Frontal cortex (tissue), 4 donors: ENCODE data around the gene TCF7L2. TPM values are rescaled to one million over a fixed set of nuclear protein-coding genes. Genes with fewer than 3 reads are reported as not detected.

Experiments
- DNase-seq, 2 donors: peaks; one replicate each; pipeline ENCODE4 v3.0.0; 2012; ENCODE audit warnings: low spot score in 2 of 2
- FAIRE-seq: peaks from 2 replicates; lab custom pipeline; 2012; peaks lifted over from hg19 to GRCh38; lab: Jason Lieb, UNC
- total RNA-seq: library from RNA; depleted of rRNA; stranded (reverse); fragments of >200 nt; gene quantifications from one replicate; pipeline ENCODE4 v1.2.3, GENCODE V29; 2014
- donor health status: control.
- donor health status: control.
- donor health status: control.

The TCF7L2 gene
- total RNA-seq, 1 donor from 2014 or later, result 0.82 TPM

GRCh38 chr10:112961609-112962008 lies 11.6 kb downstream of the TCF7L2 start:
- FAIRE-seq, result no peak

GRCh38 chr10:112962343-112962742 lies 12.3 kb downstream of the TCF7L2 start:
- DNase-seq (no peak), FAIRE-seq (no peak)

More at GRCh38 chr10:112961609-112962008, 11.6 kb downstream of the TCF7L2 start:
- DNase-seq, result no peak

DNA sequence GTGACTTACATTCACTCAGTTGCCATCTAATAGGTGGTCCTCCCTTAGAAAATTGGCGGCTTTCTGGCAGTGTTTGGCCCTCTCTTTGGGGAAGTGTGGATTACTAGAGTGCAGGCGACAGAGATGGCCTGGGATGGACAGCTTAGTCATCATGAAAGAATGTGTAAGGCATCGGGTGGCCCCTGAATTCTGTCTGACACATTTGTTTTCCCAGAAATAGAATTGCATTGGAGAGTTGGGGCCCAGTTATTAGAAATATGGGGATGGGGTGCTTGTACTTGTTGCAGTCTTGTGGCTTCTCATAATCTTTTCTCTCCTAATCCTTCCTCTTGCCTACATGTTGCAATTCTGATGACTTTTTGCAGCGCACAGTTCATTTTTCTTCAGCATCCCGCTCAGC lies 13.8 kb downstream of the TCF7L2 start:
- FAIRE-seq, result no peak
- no peak for DNase-seq

DNA sequence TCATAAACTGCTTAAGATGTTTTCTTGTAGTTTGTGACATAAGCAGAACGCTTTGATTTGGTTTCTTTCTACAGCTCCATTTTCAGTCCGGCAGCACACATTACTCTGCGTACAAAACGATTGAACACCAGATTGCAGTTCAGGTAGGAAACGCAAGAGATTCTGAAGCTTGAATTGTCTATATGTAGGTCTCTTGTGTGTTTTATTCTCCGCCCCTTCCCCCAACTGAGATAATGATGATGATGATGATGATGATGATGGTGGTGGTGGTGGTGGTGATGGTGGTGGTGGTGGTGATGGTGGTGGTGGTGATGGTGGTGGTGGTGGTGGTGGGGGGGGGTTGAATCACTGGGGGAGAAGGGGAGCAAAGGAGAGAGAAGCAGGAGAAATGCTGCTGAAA lies 14.4 kb downstream of the TCF7L2 start:
- no peak for FAIRE-seq
- no peak for DNase-seq

- FAIRE-seq (no peak), DNase-seq (no peak)
Observed at GRCh38 chr10:112966194-112966855, 16.3 kb downstream of the TCF7L2 start.

- no peak for FAIRE-seq
- DNase-seq, result no peak
Observed at GRCh38 chr10:112967200-112967599, 17.2 kb downstream of the TCF7L2 start.

DNA sequence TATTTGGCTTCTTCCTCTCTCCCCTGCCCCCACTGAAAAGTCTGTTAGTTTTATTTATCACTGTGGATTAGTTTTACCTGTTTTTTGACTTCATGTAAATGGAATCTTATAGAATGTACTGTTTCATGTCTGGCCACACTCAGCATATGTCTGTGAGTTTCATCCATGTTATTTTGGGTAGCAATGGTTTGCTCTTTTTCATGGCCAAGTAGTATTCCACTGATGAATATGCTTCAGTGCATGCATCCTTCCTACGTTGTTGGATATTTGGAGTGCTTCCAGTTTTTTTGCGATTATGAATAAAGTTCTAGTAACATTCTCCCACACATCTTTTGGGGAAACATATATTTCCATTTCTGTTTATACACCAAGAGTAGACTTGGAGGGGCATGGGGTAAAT lies 19.1 kb downstream of the TCF7L2 start:
- FAIRE-seq, result no peak

GRCh38 chr10:112969542-112969941 lies 19.5 kb downstream of the TCF7L2 start:
- DNase-seq (no peak), FAIRE-seq (no peak)

More for the DNA sequence above, 19.1 kb downstream of the TCF7L2 start:
- DNase-seq, result no peak

GRCh38 chr10:112970021-112970420 lies 20.0 kb downstream of the TCF7L2 start:
- FAIRE-seq (no peak), DNase-seq (no peak)

- no peak for DNase-seq
- no peak for FAIRE-seq
Observed at GRCh38 chr10:112972606-112973005, 22.6 kb downstream of the TCF7L2 start.

- FAIRE-seq (no peak), DNase-seq (no peak)
Observed at GRCh38 chr10:112973046-112973445, 23.0 kb downstream of the TCF7L2 start.

DNA sequence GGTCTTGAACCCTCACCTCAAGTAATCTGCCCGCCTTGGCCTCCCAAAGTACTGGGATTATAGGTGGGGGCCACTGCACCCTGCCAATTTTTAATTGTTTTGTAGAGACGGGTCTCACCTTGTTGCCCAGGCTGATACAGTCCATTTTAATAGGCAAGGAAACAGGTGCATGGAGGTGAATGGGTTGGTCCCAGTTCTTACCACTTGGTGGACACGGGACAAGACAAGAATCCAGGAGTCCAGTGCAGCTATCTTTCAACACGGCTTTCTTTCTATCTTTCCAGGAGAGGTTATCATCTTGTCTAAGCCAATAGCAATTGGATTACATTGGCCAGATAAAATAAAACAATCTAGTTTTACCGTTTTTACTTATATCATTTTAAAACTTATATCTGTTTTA lies 23.8 kb downstream of the TCF7L2 start:
- FAIRE-seq (no peak), DNase-seq (no peak)

DNA sequence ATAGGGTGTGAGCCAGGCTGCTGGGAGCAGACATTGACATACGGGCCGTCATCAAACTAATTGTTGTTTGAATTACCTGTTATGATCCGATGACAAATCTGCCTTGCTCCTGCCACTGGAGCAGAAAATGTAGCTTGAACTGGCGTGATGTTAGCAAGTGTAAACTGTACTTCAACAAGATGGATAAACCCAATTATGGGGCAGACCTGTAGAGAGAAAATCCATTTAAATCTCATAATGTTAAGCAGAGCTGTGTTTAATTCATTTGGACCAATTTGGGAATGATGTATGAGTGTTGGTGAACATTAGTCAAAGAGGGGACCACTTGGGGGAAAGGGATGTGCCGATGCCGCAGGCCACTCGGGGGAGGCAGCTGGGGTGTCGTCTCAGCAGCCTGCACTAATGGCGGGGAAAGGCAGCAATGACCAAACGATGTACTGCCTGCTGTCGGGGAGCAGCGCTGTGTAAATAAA lies 27.4 kb downstream of the TCF7L2 start:
- DNase-seq, result no peak
- no peak for FAIRE-seq

- no peak for FAIRE-seq
Observed at GRCh38 chr10:112979927-112980326, 29.9 kb downstream of the TCF7L2 start.

DNA sequence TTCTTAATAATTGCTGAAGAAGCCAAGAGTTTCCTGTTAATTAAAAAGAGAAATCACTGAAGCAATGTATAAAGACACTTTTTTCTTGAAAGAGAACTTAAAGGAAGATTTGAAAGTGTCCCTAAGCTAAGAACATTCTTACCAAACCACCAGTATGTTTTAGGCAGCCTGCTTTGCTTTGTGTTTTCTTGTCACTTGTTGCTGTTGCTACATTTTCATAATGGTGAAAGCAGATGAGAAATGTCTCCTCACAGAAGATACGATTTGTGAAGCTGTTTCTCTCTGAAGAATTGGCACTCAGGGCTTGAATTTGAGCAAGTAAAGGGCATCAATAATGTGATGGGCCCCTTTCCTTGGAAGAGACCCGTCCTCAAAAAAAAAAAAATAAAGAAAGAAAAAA lies 30.9 kb downstream of the TCF7L2 start:
- DNase-seq, result no peak
- FAIRE-seq, result no peak

More at GRCh38 chr10:112979927-112980326, 29.9 kb downstream of the TCF7L2 start:
- DNase-seq, result no peak

GRCh38 chr10:112981553-112981952 lies 31.5 kb downstream of the TCF7L2 start:
- DNase-seq, result no peak
- no peak for FAIRE-seq

- FAIRE-seq, result no peak
Observed at GRCh38 chr10:112983444-112984056, 33.5 kb downstream of the TCF7L2 start.

DNA sequence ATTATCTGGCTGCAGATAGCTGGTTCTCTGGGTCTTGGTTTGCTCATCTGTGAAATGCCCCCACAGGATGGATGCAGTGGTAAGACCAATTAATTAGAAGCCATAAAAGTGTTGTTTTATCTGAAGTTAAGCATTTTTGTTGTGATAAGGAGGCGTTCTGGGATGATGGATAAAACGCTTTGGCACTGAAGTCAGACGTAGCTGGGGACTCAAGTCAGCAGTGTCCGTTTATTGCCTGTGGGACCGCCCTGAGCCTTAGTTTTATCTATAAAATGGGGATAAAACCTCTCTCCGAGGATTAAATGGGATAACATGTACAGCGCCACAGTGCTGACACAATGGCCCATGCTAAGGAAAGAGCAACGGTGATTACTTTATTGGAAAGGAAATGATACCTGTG lies 34.7 kb downstream of the TCF7L2 start:
- no peak for DNase-seq
- no peak for FAIRE-seq

More at GRCh38 chr10:112983444-112984056, 33.5 kb downstream of the TCF7L2 start:
- no peak for DNase-seq

DNA sequence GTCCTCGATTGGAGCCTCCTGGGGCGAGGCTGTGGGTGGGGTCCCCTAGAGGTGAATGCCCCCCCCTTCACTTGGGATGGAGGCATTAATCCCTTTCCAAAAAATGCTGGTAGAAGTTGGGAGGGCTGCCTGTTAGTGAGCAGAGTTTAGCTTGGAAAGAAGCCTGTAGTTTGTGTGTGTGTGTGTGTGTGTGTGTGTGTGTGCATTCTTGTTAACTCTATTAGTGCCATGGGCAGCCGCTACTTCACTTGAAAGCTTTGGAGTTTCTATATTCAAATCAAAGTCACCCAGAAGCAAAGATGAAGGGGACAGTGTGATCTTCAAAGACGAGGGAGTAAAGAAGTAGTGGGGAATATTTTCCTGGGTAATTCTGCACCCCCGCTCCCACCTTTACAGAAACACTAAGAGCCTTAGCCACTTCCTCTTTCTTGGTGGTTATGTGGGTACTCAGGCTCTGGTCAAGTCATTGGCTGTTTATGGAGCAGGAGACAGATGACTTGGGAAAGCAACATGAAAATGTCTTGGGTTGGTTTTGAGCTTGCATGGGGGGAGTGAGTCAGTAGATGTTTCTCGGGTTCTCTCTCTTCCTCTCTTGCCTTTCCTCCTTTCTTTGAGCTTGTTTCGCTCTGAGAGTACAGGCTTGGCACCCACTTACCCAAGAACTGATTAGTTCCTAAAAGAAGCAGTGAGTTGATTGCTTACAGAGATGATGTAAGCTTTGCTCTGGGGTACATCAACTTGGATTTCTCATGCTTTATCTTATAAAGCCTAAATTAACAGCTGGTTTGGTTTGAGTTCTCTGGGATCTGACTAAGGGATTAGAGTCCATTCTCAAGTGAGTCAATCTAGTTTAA lies 35.9 kb downstream of the TCF7L2 start:
- DNase-seq (no peak), FAIRE-seq (no peak)

DNA sequence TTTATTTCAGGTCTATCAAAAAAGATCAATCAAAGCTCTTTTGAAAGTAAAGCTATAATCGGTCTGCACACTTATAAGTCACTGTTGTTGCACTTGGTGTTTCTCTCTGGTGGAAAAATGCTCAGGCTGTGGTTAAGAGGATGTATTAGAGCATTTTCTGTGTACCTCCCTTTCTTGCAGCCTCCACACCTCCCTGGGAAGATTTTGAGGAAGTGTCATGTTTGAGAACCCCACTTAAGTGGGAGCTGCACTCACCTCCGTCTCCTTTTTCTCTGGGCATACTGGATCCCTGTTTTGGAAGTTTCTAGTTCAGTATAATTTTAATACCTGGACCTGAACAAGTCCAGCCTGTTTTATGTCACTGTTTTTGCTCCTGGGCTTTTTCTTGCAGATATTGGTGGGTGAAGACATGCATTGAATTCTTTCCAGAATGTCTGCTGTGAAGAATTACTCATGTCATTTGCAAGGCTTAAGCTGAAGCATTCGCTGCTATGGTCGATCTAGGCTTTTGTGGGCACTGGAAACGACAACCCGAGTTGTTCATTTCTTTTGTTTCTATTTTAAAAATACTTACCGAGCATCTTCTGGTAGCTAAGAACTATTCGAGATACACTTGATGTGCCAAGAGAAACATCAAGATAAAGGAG lies 36.6 kb downstream of the TCF7L2 start:
- no peak for DNase-seq
- FAIRE-seq, result no peak
